Large intestine (tissue), 1 donor: Measurements from ENCODE around the gene NOXA1. TPM values are rescaled to one million over a fixed set of nuclear protein-coding genes. Genes with fewer than 3 reads are reported as not detected.

ENCODE experiments used
- polyA plus RNA-seq: library from polyadenylated mRNA; unstranded; fragments of 120-200 nt; gene quantifications from one replicate; pipeline ENCODE4 v1.2.1, GENCODE V29; 2013

NOXA1 gene
- polyA plus RNA-seq, 1 donor: 11.8 TPM

Other genes with a start within 250 kb of the NOXA1 start
- 47.0 TPM for gene ANAPC2, start 234.8 kb upstream of the NOXA1 start, polyA plus RNA-seq
- gene SSNA1, start 234.7 kb upstream of the NOXA1 start, polyA plus RNA-seq: 66.0 TPM
- gene TPRN, start 222.7 kb upstream of the NOXA1 start, polyA plus RNA-seq: 32.1 TPM
- gene TMEM203, start 217.7 kb upstream of the NOXA1 start, polyA plus RNA-seq: 33.1 TPM
- gene NDOR1, start 217.7 kb upstream of the NOXA1 start, polyA plus RNA-seq: 12.1 TPM
- 11.0 TPM for gene RNF208, start 201.2 kb upstream of the NOXA1 start, polyA plus RNA-seq
- gene CYSRT1, start 198.2 kb upstream of the NOXA1 start, polyA plus RNA-seq: 71.7 TPM
- 87.5 TPM for gene RNF224, start 195.9 kb upstream of the NOXA1 start, polyA plus RNA-seq
- gene SLC34A3, start 192.5 kb upstream of the NOXA1 start, polyA plus RNA-seq: 36.9 TPM
- 402 TPM for gene TUBB4B, start 182.1 kb upstream of the NOXA1 start, polyA plus RNA-seq
- 3.4 TPM for gene STPG3, start 172.1 kb upstream of the NOXA1 start, polyA plus RNA-seq
- gene NELFB, start 168.1 kb upstream of the NOXA1 start, polyA plus RNA-seq: 45.9 TPM
- 18.4 TPM for gene TOR4A, start 145.7 kb upstream of the NOXA1 start, polyA plus RNA-seq
- 32.4 TPM for gene NRARP, start 121.1 kb upstream of the NOXA1 start, polyA plus RNA-seq
- 36.5 TPM for gene EXD3, start 231 bp upstream of the NOXA1 start, polyA plus RNA-seq
- 14.2 TPM for gene ENTPD8, start 18.0 kb downstream of the NOXA1 start, polyA plus RNA-seq
- 33.4 TPM for gene NSMF, start 35.9 kb downstream of the NOXA1 start, polyA plus RNA-seq
- gene PNPLA7, start 127.0 kb downstream of the NOXA1 start, polyA plus RNA-seq: 7.2 TPM
- 30.5 TPM for gene MRPL41, start 128.5 kb downstream of the NOXA1 start, polyA plus RNA-seq
- gene DPH7, start 155.5 kb downstream of the NOXA1 start, polyA plus RNA-seq: 42.2 TPM
- 20.1 TPM for gene ZMYND19, start 167.1 kb downstream of the NOXA1 start, polyA plus RNA-seq
- gene ARRDC1, start 182.3 kb downstream of the NOXA1 start, polyA plus RNA-seq: 59.8 TPM
- gene EHMT1, start 195.6 kb downstream of the NOXA1 start, polyA plus RNA-seq: 38.7 TPM